Measurements from ENCODE around the gene KDM8. TPM values are rescaled to one million over a fixed set of nuclear protein-coding genes. Genes with fewer than 3 reads are reported as not detected.

The KDM8 gene
- total and polyA plus RNA-seq, 9 of the 15 experiments (the other 6 are each of a cell fraction or from before 2014, with no cell fraction given): 0.61 to 9.1 (median 5.4) TPM

DNA sequence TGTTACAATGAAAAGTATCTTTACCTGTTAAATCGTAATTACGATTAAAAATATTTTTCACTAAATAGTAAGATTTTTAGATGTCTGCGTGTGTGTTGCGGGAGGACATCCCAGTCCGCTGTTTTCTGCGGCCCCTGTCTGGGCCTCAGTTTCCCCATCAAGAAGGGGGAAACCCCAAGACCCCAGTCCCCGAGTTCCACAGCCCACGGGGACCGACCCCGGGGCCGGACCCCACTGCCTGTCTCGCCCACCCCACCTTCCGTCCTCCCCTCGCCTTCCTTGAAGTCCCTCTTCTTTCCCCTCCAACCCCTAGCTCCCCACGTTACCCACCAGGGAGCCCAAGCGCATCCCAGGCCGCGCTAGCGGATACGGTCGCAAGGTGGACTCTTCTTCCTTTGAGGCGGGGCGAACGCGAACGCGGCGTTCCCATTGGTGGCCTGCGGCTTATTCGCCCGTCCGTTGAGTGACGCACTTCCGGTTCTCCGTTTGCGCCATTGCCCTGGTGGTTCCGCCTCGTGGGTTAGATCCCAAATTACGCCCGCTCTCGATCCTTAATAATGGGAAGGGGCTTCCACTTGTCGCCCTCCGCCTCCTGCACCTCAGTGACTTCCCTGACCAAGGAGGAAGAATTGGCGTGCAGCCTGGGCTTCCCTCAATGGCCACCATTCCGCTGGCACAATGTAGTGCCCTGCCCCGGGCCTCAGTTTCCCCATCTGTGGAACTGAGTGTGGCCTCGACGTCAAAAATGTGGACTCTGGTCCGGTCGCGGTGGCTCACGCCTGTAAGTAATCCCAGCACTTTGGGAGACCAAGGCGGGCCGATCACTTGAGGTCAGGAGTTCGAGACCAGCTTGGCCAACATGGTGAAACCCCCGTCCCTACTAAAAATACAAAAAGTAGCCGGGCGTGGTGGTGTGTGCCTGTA is 65.3 kb downstream of the KDM8 start, which contains the start of gene NSMCE1 (continued):
- TF ChIP-seq SIX5 (IDR thresholded peaks at IDR 0.05; ENCODE audit: borderline replicate concordance in 1 of 2, insufficient read depth in 1 of 2, low read depth in 1 of 2, low read length in 2 of 2) (no peak), TEAD1 (CRISPR knock-in tag; IDR thresholded peaks at IDR 0.05) (0 out of 4 replicates have a peak, but pooled peaks of 1 of the 2 experiments have one; percentile 46), ZSCAN29 (IDR thresholded peaks at IDR 0.05) (no peak), ZNF75A (CRISPR knock-in tag; IDR thresholded peaks at IDR 0.05) (no peak), KLF1 (tag; IDR thresholded peaks at IDR 0.05) (no peak), EZH2 (IDR thresholded peaks at IDR 0.05; ENCODE audit: borderline replicate concordance, low read depth, low read length) (no peak), SP2 (IDR thresholded peaks at IDR 0.05; ENCODE audit: extremely low read depth, low read depth, low read length, poor library complexity, severe bottlenecking) (peak; percentile 70), CEBPG (CRISPR knock-in tag; IDR thresholded peaks at IDR 0.05) (peak; percentile 43; the same call in 1 of the 2 replicates), CEBPG (tag; conservative IDR thresholded peaks at IDR 0.05 in 1 of 2, IDR thresholded peaks at IDR 0.05 in 1 of 2) (peak in 1 of 2 experiments; percentile 66; a peak in 2 of 4 replicates), BCOR (IDR thresholded peaks at IDR 0.05) (peak; percentile 96), ATF1 (CRISPR knock-in tag; IDR thresholded peaks at IDR 0.05) (no peak), ATF1 (tag; IDR thresholded peaks at IDR 0.05) (peak; percentile 98), ZNF830 (CRISPR knock-in tag; IDR thresholded peaks at IDR 0.05) (0 out of 2 replicates have a peak, but pooled peaks have one; percentile 46), BRCA1 (IDR thresholded peaks at IDR 0.05) (no peak), BRCA1 (CRISPR knock-in tag; IDR thresholded peaks at IDR 0.05) (no peak), DACH1 (IDR thresholded peaks at IDR 0.05; ENCODE audit: partially characterized antibody) (no peak), EGR1 (conservative IDR thresholded peaks at IDR 0.05) (no peak), POLR2H (tag; IDR thresholded peaks at IDR 0.05; ENCODE audit: low read depth) (peak; percentile 75), THRAP3 (IDR thresholded peaks at IDR 0.05; ENCODE audit: borderline replicate concordance) (no peak), RBM15 (IDR thresholded peaks at IDR 0.05; ENCODE audit: insufficient read depth, low read length) (no peak), ZZZ3 (IDR thresholded peaks at IDR 0.05) (no peak), PPARD (CRISPR knock-in tag; IDR thresholded peaks at IDR 0.05) (no peak)
- TF ChIP-seq, protein P1, sequence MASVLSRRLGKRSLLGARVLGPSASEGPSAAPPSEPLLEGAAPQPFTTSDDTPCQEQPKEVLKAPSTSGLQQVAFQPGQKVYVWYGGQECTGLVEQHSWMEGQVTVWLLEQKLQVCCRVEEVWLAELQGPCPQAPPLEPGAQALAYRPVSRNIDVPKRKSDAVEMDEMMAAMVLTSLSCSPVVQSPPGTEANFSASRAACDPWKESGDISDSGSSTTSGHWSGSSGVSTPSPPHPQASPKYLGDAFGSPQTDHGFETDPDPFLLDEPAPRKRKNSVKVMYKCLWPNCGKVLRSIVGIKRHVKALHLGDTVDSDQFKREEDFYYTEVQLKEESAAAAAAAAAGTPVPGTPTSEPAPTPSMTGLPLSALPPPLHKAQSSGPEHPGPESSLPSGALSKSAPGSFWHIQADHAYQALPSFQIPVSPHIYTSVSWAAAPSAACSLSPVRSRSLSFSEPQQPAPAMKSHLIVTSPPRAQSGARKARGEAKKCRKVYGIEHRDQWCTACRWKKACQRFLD (CRISPR knock-in tag; IDR thresholded peaks at IDR 0.05): 0 out of 2 replicates have a peak, but pooled peaks have one; percentile 33
- TF ChIP-seq, protein P2, sequence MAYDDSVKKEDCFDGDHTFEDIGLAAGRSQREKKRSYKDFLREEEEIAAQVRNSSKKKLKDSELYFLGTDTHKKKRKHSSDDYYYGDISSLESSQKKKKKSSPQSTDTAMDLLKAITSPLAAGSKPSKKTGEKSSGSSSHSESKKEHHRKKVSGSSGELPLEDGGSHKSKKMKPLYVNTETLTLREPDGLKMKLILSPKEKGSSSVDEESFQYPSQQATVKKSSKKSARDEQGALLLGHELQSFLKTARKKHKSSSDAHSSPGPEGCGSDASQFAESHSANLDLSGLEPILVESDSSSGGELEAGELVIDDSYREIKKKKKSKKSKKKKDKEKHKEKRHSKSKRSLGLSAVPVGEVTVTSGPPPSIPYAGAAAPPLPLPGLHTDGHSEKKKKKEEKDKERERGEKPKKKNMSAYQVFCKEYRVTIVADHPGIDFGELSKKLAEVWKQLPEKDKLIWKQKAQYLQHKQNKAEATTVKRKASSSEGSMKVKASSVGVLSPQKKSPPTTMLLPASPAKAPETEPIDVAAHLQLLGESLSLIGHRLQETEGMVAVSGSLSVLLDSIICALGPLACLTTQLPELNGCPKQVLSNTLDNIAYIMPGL (CRISPR knock-in tag; IDR thresholded peaks at IDR 0.05): no peak; the same call in 1 of the 2 replicates
- TF ChIP-seq, protein P3, sequence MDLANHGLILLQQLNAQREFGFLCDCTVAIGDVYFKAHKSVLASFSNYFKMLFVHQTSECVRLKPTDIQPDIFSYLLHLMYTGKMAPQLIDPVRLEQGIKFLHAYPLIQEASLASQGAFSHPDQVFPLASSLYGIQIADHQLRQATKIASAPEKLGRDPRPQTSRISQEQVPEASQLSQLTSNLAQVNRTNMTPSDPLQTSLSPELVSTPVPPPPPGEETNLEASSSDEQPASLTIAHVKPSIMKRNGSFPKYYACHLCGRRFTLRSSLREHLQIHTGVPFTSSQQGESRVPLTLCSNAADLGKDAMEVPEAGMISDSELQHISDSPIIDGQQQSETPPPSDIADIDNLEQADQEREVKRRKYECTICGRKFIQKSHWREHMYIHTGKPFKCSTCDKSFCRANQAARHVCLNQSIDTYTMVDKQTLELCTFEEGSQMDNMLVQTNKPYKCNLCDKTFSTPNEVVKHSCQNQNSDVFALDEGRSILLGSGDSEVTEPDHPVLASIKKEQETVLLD (IDR thresholded peaks at IDR 0.05): peak; percentile 19

Data from K562 (cell line).